Left renal cortex interstitium (tissue), 4 donors: ENCODE measurements around the gene C10orf95. TPM values are rescaled to one million over a fixed set of nuclear protein-coding genes. Genes with fewer than 3 reads are reported as not detected.
"Not testable (repeated sequence)": the region's sequence is repeated elsewhere in the genome, so short reads cannot be mapped to it uniquely, and the experiment has no call there.

Experiments
- DNase-seq, 4 donors: peaks; one replicate each; pipeline ENCODE4 v3.0.0-alpha.2; 2013; ENCODE audit warnings: low read depth in 4 of 4, low spot score in 2 of 4, missing footprints in 1 of 4
- polyA plus RNA-seq, 4 donors: library from polyadenylated mRNA; unstranded; fragments of 120-200 nt; gene quantifications; one replicate each; pipeline ENCODE4 v1.2.1, GENCODE V29; 2013; ENCODE audit not compliant: insufficient read length in 4 of 4

Gene C10orf95
- polyA plus RNA-seq = 1 to 10 TPM in 2 of 4 donors, under 1 TPM in 2; 0.44 to 2.4 (median 1.4) TPM

GRCh38 chr10:102451105-102451969 is at the start of gene C10orf95:
C10orf95 (minus strand) TSS chr10:102451543; CDS start chr10:102451093, 450 bp downstream.
- DNase-seq = no peak

GRCh38 chr10:102500686-102501085 is 49.3 kb upstream of the C10orf95 start:
- DNase-seq = not testable (repeated sequence)

- no peak for DNase-seq
These were observed 48.0 kb upstream of the C10orf95 start for GRCh38 chr10:102499356-102499755.

- no peak for DNase-seq
These were observed 46.2 kb upstream of the C10orf95 start for GRCh38 chr10:102497545-102497944.

- DNase-seq = no peak
These were observed 42.4 kb upstream of the C10orf95 start for GRCh38 chr10:102493771-102494170.

- no peak for DNase-seq
These were observed 41.6 kb upstream of the C10orf95 start for GRCh38 chr10:102492983-102493382.

- DNase-seq = no peak
These were observed 41.1 kb upstream of the C10orf95 start for GRCh38 chr10:102492344-102492939.

GRCh38 chr10:102491136-102491535 is 39.8 kb upstream of the C10orf95 start:
- no peak for DNase-seq

GRCh38 chr10:102485093-102485784 is 33.9 kb upstream of the C10orf95 start:
- DNase-seq = no peak

GRCh38 chr10:102484021-102484420 is 32.7 kb upstream of the C10orf95 start:
- no peak for DNase-seq

- DNase-seq = no peak
These were observed 29.1 kb upstream of the C10orf95 start for GRCh38 chr10:102480396-102480795.

GRCh38 chr10:102479651-102480050 is 28.3 kb upstream of the C10orf95 start:
- DNase-seq = no peak

- DNase-seq = no peak
These were observed 25.3 kb upstream of the C10orf95 start for GRCh38 chr10:102476466-102477141.

- DNase-seq = no peak
These were observed 24.2 kb upstream of the C10orf95 start for GRCh38 chr10:102475451-102476040.

GRCh38 chr10:102473445-102474331 is 22.3 kb upstream of the C10orf95 start:
- DNase-seq = no peak

GRCh38 chr10:102470579-102471546 is 19.5 kb upstream of the C10orf95 start:
- DNase-seq = no peak

GRCh38 chr10:102468683-102469082 is 17.3 kb upstream of the C10orf95 start:
- no peak for DNase-seq

- DNase-seq = no peak
These were observed 16.7 kb upstream of the C10orf95 start for GRCh38 chr10:102467971-102468438.
